Astrocyte (in vitro differentiated cells and primary cell): ENCODE measurements around the gene BLOC1S5. TPM values are rescaled to one million over a fixed set of nuclear protein-coding genes. Genes with fewer than 3 reads are reported as not detected.

Source experiments
- DNase-seq: peaks from one replicate; pipeline ENCODE4 v3.0.0-alpha.2; 2010; ENCODE audit warnings: low read depth
- FAIRE-seq: peaks from 2 replicates; lab custom pipeline; 2011; peaks lifted over from hg19 to GRCh38; lab: Jason Lieb, UNC
- H2AFZ ChIP-seq: 2 replicates; pipeline ENCODE4 v1.6.0; 2012; ENCODE audit warnings: low read depth, low read length, inconsistent platforms
- H3K27ac ChIP-seq: 2 replicates; pipeline ENCODE4 v1.5.1; 2011; ENCODE audit warnings: low read depth, low read length, inconsistent platforms
- H3K27me3 ChIP-seq: 2 replicates; pipeline ENCODE4 v1.6.0; 2011; ENCODE audit warnings: low read length, inconsistent platforms; ENCODE audit not compliant: insufficient read depth
- H3K36me3 ChIP-seq: 2 replicates; pipeline ENCODE4 v1.5.1; 2011; ENCODE audit warnings: low read length, inconsistent platforms; ENCODE audit not compliant: insufficient read depth
- H3K4me1 ChIP-seq: 2 replicates; pipeline ENCODE4 v1.5.1; 2011; ENCODE audit warnings: low read length, inconsistent platforms; ENCODE audit not compliant: insufficient read depth
- H3K4me2 ChIP-seq: 2 replicates; pipeline ENCODE4 v1.6.0; 2012; ENCODE audit warnings: low read length, inconsistent platforms
- H3K4me3 ChIP-seq: 2 replicates; pipeline ENCODE4 v1.5.1; 2011; ENCODE audit warnings: low read depth, mild to moderate bottlenecking, low read length, inconsistent platforms; ENCODE audit not compliant: insufficient read depth
- H3K79me2 ChIP-seq: 2 replicates; pipeline ENCODE4 v1.6.0; 2012; ENCODE audit warnings: mild to moderate bottlenecking, low read length, inconsistent platforms; ENCODE audit not compliant: insufficient read depth
- H3K9ac ChIP-seq: 2 replicates; pipeline ENCODE4 v1.6.0; 2012; ENCODE audit warnings: mild to moderate bottlenecking, low read length, inconsistent platforms
- H3K9me3 ChIP-seq: 2 replicates; pipeline ENCODE4 v1.5.1; 2012; ENCODE audit warnings: low read depth, mild to moderate bottlenecking, low read length, inconsistent platforms; ENCODE audit not compliant: insufficient read depth
- H4K20me1 ChIP-seq: 2 replicates; pipeline ENCODE4 v1.6.0; 2012; ENCODE audit warnings: low read length, inconsistent platforms; ENCODE audit not compliant: insufficient read depth
- H3K27ac Mint-ChIP-seq: one replicate; pipeline ENCODE4 v1.8.0; 2021; ENCODE audit warnings: mild to moderate bottlenecking, mixed read lengths; ENCODE audit not compliant: unreplicated experiment
- H3K27me3 Mint-ChIP-seq: one replicate; pipeline ENCODE4 v1.8.0; 2021; ENCODE audit warnings: low read depth, mixed read lengths; ENCODE audit not compliant: unreplicated experiment
- H3K36me3 Mint-ChIP-seq: one replicate; pipeline ENCODE4 v1.8.0; 2021; ENCODE audit warnings: low read depth, mixed read lengths; ENCODE audit not compliant: unreplicated experiment
- H3K4me1 Mint-ChIP-seq: one replicate; pipeline ENCODE4 v1.8.0; 2021; ENCODE audit warnings: low read depth, mixed read lengths; ENCODE audit not compliant: unreplicated experiment
- H3K4me3 Mint-ChIP-seq: one replicate; pipeline ENCODE4 v1.8.0; 2021; ENCODE audit warnings: mild to moderate bottlenecking, moderate library complexity, mixed read lengths; ENCODE audit not compliant: unreplicated experiment
- H3K9me3 Mint-ChIP-seq: one replicate; pipeline ENCODE4 v1.8.0; 2021; ENCODE audit warnings: mild to moderate bottlenecking, mixed read lengths; ENCODE audit not compliant: unreplicated experiment
- CTCF ChIP-seq: IDR thresholded peaks from 2 replicates; pipeline ENCODE4 v1.5.1; 2011; ENCODE audit warnings: low read depth, mild to moderate bottlenecking, inconsistent platforms, low read length, moderate library complexity; ENCODE audit not compliant: insufficient read depth
- EZH2 ChIP-seq: IDR thresholded peaks from 2 replicates; pipeline ENCODE4 v1.6.1; 2012; ENCODE audit warnings: mild to moderate bottlenecking, low read length, inconsistent platforms; ENCODE audit not compliant: insufficient read depth
- total RNA-seq: library from RNA; stranded (reverse); gene quantifications from 2 replicates; pipeline ENCODE4 v1.2.1, GENCODE V29; 2021

The BLOC1S5 gene
- total RNA-seq, 1 donor from 2014 or later = 8.2 TPM

- peaks cover 11% of the 10 kb centered on the region for H3K36me3 ChIP-seq
- Mint-ChIP-seq H3K27ac (peak overlapping the region; percentile 84), H3K9me3 (no peaks in the 10 kb centered on the region), H3K4me1 (peaks cover 59% of the 10 kb centered on the region), H3K36me3 (peaks cover 14% of the 10 kb centered on the region), H3K4me3 (peak overlapping the region; percentile 3), H3K27me3 (no peaks in the 10 kb centered on the region)
- H3K27me3 ChIP-seq = no peaks in the 10 kb centered on the region
- no peak overlapping the region for H2AFZ ChIP-seq
- H3K9ac ChIP-seq = peak overlapping the region; percentile 70
- DNase-seq = peak; percentile 93
- peaks cover 47% of the 10 kb centered on the region for H3K4me1 ChIP-seq
- peak; percentile 88 for FAIRE-seq
- H4K20me1 ChIP-seq = no peaks in the 10 kb centered on the region
- no peaks in the 10 kb centered on the region for H3K9me3 ChIP-seq
- TF ChIP-seq CTCF = no peak
- no peak for TF ChIP-seq EZH2
- H3K27ac ChIP-seq = peak overlapping the region; percentile 97
- peak overlapping the region; percentile 67 for H3K4me2 ChIP-seq
- peak overlapping the region; percentile 29 for H3K4me3 ChIP-seq
- peaks cover 7% of the 10 kb centered on the region for H3K79me2 ChIP-seq
Measured at GRCh38 chr6:8082954-8083858, 19.0 kb upstream of the BLOC1S5 start.

DNA sequence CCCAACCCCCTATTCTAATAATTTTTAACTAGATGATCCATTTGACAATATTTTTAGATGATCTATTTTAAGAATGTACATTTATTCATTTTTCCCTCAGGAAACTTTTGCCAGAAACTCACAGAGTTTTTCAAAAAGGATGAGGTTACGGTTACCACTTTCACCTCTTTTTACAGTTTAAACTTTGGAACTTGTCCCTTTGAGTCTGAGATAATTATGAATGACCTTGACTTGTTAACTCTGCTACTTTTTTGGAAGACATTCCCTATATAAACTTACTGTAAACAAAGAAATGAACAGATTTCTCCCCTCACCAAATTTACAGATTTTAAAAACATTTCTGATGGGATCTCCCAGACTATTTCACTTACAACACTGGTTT is 18.4 kb upstream of the BLOC1S5 start:
- H3K4me3 Mint-ChIP-seq = peak overlapping the region; percentile 3
- H3K9me3 ChIP-seq = no peaks in the 10 kb centered on the region
- H3K79me2 ChIP-seq = peaks cover 7% of the 10 kb centered on the region
- no peaks in the 10 kb centered on the region for H4K20me1 ChIP-seq
- H3K9me3 Mint-ChIP-seq = no peaks in the 10 kb centered on the region
- H3K4me1 ChIP-seq = peaks cover 47% of the 10 kb centered on the region
- no peak for TF ChIP-seq CTCF
- no peak overlapping the region for H2AFZ ChIP-seq
- no peak overlapping the region for H3K4me3 ChIP-seq
- DNase-seq (no peak), FAIRE-seq (peak; percentile 9)
- H3K27ac ChIP-seq = peak overlapping the region; percentile 97
- H3K27ac Mint-ChIP-seq = peak overlapping the region; percentile 84
- peaks cover 9% of the 10 kb centered on the region for H3K36me3 Mint-ChIP-seq
- H3K27me3 Mint-ChIP-seq = no peaks in the 10 kb centered on the region
- peak overlapping the region; percentile 67 for H3K4me2 ChIP-seq
- no peaks in the 10 kb centered on the region for H3K27me3 ChIP-seq
- peaks cover 5% of the 10 kb centered on the region for H3K36me3 ChIP-seq
- H3K4me1 Mint-ChIP-seq = peaks cover 59% of the 10 kb centered on the region
- H3K9ac ChIP-seq = peak overlapping the region; percentile 70
